Measurements from ENCODE around the gene SPTB. TPM values are rescaled to one million over a fixed set of nuclear protein-coding genes. Genes with fewer than 3 reads are reported as not detected.

SPTB gene
- total and polyA plus RNA-seq, 8 donors = 2.2 to 4.7 (median 3.3) TPM

GRCh38 chr14:64773046-64773445, 106.7 kb downstream of the SPTB start:
- no peak for ATAC-seq
- TF ChIP-seq CTCF (IDR thresholded peaks at IDR 0.05) = no peak
- no peaks in the 10 kb centered on the region for H3K9me3 ChIP-seq

GRCh38 chr14:64772397-64772950, 107.2 kb downstream of the SPTB start:
- no peaks in the 10 kb centered on the region for H3K27me3 ChIP-seq
- DNase-seq (peak in 1 of 4 donors; percentile 31), ATAC-seq (no peak)
- no peak overlapping the region for H3K27ac ChIP-seq
- no peak overlapping the region for H3K4me3 ChIP-seq
- no peaks in the 10 kb centered on the region for H3K9me3 ChIP-seq
- intact Hi-C loops (cut with DNase I) = no loop called here
- no peaks in the 10 kb centered on the region for H3K4me1 ChIP-seq
- no peak for TF ChIP-seq CTCF (IDR thresholded peaks at IDR 0.05)
- no peaks in the 10 kb centered on the region for H3K36me3 ChIP-seq

More at GRCh38 chr14:64773046-64773445, 106.7 kb downstream of the SPTB start:
- Histone ChIP-seq H3K27ac (no peak overlapping the region), H3K4me3 (no peak overlapping the region), H3K36me3 (no peaks in the 10 kb centered on the region), H3K27me3 (no peaks in the 10 kb centered on the region), H3K4me1 (no peaks in the 10 kb centered on the region)
- DNase-seq = peak in 1 of 4 donors; percentile 23
- intact Hi-C loops (cut with DNase I) = no loop called here

- ATAC-seq = no peak
- Histone ChIP-seq H3K36me3 (no peaks in the 10 kb centered on the region), H3K27ac (no peak overlapping the region), H3K27me3 (no peaks in the 10 kb centered on the region), H3K4me3 (no peak overlapping the region), H3K9me3 (no peaks in the 10 kb centered on the region), H3K4me1 (no peaks in the 10 kb centered on the region)
- intact Hi-C loops (cut with DNase I) = no loop called here
- TF ChIP-seq CTCF (IDR thresholded peaks at IDR 0.05) = no peak
- no peak for DNase-seq
These were observed 108.5 kb downstream of the SPTB start for GRCh38 chr14:64771161-64771560.

GRCh38 chr14:64770751-64771150, 109.0 kb downstream of the SPTB start:
- no peak for ATAC-seq

More at GRCh38 chr14:64770751-64771150, 109.0 kb downstream of the SPTB start:
- no peak for TF ChIP-seq CTCF (IDR thresholded peaks at IDR 0.05)
- Histone ChIP-seq H3K4me1 (no peaks in the 10 kb centered on the region), H3K4me3 (no peak overlapping the region), H3K36me3 (no peaks in the 10 kb centered on the region), H3K27me3 (no peaks in the 10 kb centered on the region), H3K27ac (no peak overlapping the region), H3K9me3 (no peaks in the 10 kb centered on the region)
- peak in 1 of 4 donors; percentile 26 for DNase-seq
- intact Hi-C loops (cut with DNase I) = no loop called here
